Iris pigment epithelial cell (primary cell): Measurements from ENCODE around the gene LUZP1.

ENCODE experiments used
- DNase-seq: peaks from one replicate; pipeline ENCODE4 v3.0.0-alpha.2; 2011; ENCODE audit warnings: low read depth

LUZP1 gene

DNA sequence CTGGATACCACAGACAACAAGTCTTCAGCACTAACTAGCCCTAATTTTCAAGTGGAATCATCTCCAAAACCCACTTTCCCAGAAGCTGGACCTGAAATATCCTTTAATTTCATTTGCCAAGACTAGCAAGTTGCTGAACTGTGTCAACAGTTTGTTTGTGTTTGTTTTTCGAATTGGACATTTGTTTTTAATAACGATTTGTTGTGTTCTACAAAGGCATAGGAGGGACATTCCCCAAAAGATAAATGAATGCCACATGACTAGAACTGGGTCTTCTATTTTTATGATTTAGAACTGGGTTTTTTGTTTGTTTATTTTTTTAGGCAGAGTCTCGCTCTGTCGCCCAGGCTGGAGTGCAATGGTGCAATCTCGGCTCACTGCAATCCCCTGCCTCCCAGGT lies 17.9 kb downstream of the LUZP1 start:
- DNase-seq: no peak

GRCh38 chr1:23150125-23150524 lies 18.5 kb downstream of the LUZP1 start:
- no peak for DNase-seq

DNA sequence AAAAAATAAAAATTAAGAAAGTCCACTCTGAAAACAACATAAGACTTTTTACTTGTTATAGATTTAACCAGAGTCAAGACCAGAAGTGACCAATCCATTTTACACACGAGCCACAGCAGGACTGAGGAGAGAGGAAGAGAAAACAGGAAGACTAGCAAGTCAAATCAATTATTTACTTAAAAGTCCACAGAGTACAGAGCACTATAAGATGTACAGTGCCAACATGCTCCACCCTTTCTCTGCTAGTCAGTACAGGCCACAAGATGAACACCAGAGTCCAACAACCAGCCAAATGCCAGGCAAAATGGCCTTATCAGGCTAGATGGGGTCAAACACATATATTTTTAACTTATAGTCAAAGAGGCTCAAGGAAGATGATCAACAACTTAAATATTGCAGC lies 19.5 kb downstream of the LUZP1 start:
- DNase-seq: no peak

DNA sequence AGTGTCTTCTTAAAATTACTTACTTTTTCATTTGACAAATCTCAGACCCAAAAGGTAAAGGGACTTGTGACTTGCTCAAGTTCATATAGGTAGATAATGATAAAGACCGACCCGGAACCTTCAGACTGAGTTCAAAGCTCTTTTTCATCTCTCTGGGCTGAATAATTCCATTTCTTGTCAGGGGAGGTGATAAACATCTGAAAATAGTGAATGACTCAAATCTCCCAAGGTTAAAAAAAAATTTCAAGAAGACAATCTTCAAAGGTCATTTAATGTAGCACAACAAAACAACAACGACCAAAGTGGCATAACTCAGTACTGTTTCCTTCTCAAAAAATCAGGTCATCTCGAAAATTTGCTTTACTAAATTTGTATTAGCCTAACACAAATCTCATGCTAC lies 20.6 kb downstream of the LUZP1 start:
- DNase-seq: peak; percentile 42

GRCh38 chr1:23140940-23141596 lies 27.6 kb downstream of the LUZP1 start:
- no peak for DNase-seq

DNA sequence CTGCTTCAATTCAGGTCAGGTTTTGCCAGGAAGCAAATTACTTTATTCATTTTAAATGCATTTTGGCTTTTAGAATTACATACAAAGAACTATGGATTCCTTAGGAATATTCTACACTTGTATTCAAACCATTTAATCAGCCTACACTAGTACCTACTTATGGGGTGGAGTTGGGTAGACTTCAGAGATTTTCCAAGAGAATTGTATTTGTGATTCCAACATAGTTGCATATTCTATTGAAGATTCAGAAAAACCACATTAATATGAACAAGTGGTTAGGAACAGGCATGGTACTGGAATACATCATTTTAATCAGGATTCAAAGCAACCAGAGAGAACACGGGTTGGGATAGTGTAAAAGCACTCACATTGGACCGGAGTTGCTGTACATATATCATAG lies 33.4 kb downstream of the LUZP1 start:
- no peak for DNase-seq

DNA sequence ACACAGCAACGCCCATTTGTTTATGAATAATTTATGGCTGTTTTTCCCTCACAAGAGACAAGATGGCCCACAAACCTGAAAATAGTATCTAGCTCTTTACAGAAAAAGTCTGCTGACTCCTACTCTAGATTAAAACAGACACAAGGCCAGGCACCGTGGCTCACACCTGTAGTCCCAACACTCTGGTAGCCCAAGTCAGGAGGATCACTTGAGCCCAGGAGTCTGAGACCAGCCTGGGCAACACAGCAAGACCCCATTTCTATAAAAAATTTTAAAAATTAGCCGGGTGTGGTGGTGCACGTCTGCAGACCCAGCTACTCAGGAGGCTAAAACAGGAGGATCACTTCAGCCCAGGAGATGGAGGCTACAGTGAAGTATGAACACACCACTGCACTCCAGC lies 34.6 kb downstream of the LUZP1 start:
- no peak for DNase-seq

GRCh38 chr1:23133587-23133986 lies 35.1 kb downstream of the LUZP1 start:
- DNase-seq: no peak

DNA sequence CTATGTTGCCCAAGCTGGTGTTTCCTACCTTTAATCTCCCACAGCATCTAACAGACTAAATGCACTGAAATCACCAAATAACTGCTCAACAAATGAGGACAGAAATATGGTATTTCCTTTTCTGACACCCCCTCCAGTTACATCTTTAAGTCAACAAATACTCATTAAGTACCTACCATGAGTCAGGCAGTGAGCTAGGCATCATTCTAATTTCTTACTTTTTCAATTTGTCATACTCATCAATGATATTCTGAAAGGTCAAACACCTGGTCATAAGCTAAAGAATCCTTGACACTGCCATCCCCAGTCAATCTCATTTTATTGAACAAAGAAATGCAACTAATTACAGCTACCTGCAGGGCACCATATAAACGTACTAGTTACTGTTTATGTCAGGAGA lies 36.6 kb downstream of the LUZP1 start:
- DNase-seq: no peak

GRCh38 chr1:23129846-23130245 lies 38.8 kb downstream of the LUZP1 start:
- DNase-seq: peak; percentile 49

DNA sequence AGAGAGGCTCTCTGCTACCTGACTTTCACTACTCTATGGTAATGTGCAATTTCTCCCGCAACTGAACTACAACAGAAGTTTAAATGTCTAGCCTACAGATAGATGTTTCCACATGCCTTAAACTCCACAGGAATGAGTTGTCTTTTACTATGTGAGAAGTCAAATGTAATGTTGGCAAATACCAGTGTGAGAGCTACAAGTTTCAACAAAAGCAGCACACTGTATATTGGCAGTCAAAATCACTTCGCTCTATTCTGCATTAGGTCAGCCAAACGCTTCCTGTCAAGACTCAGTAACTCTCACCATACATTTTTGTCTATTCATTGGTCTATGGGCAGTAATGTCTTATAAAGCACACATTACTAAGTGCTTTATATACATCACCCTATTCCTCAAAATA lies 41.9 kb downstream of the LUZP1 start:
- DNase-seq: peak; percentile 91

- no peak for DNase-seq
These were observed 42.5 kb downstream of the LUZP1 start for GRCh38 chr1:23126200-23126599.

GRCh38 chr1:23125489-23125888 lies 43.2 kb downstream of the LUZP1 start:
- DNase-seq: no peak

- no peak for DNase-seq
These were observed 44.2 kb downstream of the LUZP1 start for GRCh38 chr1:23124259-23125026.

- no peak for DNase-seq
These were observed 45.1 kb downstream of the LUZP1 start for GRCh38 chr1:23123528-23123927.

DNA sequence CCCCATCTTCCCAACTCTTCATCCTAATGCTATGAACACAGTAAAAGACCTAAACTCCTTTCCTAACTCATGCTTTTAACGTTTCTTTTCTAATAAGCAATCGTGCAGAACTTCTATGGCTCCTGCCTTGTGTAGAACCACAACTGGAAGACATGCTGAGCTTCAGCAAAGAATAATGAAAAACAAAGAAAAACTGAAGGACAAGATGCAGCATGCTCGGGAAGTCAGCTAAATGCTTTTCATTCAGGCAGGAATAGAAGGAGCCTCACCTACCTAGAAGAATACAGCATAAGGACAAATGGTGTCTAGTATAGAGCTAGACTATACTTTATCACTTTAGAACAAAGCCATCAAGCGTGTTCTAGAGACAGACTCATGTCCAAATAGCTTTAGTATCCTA lies 45.9 kb downstream of the LUZP1 start:
- no peak for DNase-seq

GRCh38 chr1:23122023-23122748 lies 46.5 kb downstream of the LUZP1 start:
- DNase-seq: peak; percentile 78

- no peak for DNase-seq
These were observed 48.3 kb downstream of the LUZP1 start for GRCh38 chr1:23120383-23120782.

DNA sequence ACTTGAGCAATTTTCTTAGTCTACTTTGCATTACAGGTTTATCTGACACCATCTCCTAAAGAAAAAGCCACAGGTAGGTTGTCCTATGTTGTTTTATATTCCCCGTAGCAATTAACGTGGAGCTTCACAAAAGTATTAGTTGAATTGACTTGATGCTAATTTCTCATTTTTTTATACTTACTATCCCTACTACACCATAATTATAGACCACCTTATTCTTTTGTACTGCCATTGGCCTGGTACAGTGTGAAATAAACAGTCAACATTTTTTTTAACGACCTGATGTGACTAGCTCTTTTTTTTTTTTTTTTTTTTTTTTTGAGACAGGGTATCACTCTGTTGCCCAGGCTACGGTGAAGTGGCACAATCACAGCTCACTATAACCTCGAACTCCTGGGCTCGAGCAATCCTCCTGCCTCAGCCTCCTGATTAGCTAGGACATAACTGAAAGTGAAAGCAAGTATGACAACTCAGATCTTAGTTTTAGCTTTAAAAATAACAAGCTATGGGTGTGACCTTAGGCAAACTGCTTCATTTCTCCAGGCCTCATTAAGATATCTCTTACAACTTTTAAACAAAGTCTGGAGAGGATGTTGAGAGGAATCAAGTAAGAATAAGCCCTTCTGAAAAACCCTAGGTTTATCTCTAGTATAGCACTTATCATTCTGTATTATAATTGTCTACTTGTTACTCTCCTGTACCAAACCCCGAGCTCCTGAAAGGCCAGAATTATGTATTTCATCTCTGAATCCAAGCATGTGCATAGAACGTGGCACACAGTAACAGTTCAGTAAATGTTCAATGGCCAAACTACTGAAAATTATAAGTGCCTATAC lies 49.5 kb downstream of the LUZP1 start:
- DNase-seq: peak; percentile 62

DNA sequence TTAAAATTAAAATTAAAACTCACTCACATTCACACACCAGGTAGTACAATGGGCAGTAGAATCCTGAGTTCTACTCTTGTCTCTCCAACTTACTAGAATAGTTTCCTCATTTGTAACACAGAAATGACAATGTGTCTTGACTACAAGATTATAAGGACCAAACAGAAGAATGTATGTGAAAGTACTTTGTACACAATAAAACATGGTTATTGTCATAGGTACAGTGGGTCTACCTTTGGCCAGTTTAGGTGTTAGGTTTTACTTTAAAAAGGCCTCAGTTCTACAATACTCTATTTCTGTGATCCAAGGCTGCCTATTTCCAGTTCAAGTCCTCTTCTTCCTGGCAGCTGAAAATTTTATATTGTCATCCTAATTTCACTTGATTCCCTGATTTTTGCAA lies 50.2 kb downstream of the LUZP1 start:
- no peak for DNase-seq

DNA sequence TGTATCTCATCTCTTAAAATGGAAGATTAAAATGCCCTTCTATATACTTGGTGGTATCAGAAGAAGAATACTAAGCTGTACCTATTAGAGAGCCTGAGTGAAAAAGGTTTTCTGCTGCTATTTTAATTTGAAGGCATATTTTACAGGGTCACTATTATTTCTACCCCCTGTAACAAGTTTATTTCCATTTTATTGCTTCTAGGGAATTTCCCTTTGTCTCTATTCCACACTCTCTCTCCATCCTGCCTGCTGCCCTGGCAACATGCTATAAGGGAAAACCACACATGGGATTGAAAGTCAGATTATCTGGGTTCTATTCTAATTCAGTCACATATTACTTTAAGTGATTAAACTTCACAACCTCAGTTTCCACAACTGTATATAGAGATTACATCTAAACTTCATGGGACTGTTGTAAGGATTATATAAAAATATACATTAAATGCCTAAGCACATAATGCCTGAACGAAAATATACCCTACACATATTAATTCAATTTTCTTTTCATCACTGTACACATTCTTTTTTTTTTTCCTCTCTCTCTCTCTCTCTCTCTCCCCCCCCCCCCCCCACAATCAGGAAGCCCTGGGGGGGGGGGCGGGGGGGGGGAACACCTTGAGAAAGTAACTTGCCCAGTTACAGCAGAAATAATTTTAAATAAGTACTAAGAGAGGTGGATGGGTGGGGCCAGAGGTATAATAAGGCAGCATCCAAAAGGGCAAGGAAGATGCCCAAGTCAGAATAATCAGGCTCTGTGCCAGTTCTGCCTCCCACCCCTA lies 51.5 kb downstream of the LUZP1 start:
- no peak for DNase-seq
